Breast epithelium (tissue), 4 donors: ENCODE data around the gene GOLGA6D. TPM values are rescaled to one million over a fixed set of nuclear protein-coding genes. Genes with fewer than 3 reads are reported as not detected.
"Not testable (repeated sequence)": the region's sequence is repeated elsewhere in the genome, so short reads cannot be mapped to it uniquely, and the experiment has no call there.

Experiments
- DNase-seq, 2 donors: peaks; one replicate each; pipeline ENCODE4 v3.0.0-alpha.2; 2019; ENCODE audit warnings: low spot score in 2 of 2
- H3K27ac ChIP-seq, 2 donors: fragments of 200-600 bp; sonication (generic) in 1 of 2; one replicate each; pipeline ENCODE4 v1.5.1; 2016 to 2019; ENCODE audit warnings: mild to moderate bottlenecking in 1 of 2
- H3K27me3 ChIP-seq, 2 donors: fragments of 200-600 bp; sonication (generic) in 1 of 2; one replicate each; pipeline versions ENCODE4 v1.5.1 to v1.6.0; 2017 to 2019; ENCODE audit warnings: control low read depth in 1 of 2, mild to moderate bottlenecking in 1 of 2
- H3K36me3 ChIP-seq: fragments of 200-600 bp; one replicate; pipeline ENCODE4 v1.5.1; 2019
- H3K4me1 ChIP-seq, 2 donors: fragments of 200-600 bp; sonication (generic); one replicate each; pipeline ENCODE4 v1.5.1; 2016 to 2019; ENCODE audit warnings: control low read depth in 1 of 2
- H3K4me3 ChIP-seq, 3 donors: fragments of 200-600 bp; sonication (generic); 1 replicate in 2 of 3; 2 replicates in 1 of 3; pipeline ENCODE4 v1.5.1; 2016 to 2019; ENCODE audit warnings: mild to moderate bottlenecking in 3 of 3, moderate library complexity in 2 of 3
- H3K9me3 ChIP-seq, 2 donors: fragments of 200-600 bp; sonication (generic) in 1 of 2; one replicate each; pipeline ENCODE4 v1.5.1; 2016 to 2019; ENCODE audit warnings: control low read depth in 1 of 2
- POLR2A ChIP-seq: fragments of 450-650 bp; IDR thresholded peaks from one replicate; pipeline ENCODE4 v1.6.1; 2016; ENCODE audit warnings: antibody characterized with exemption, mild to moderate bottlenecking, moderate library complexity
- POLR2AphosphoS5 ChIP-seq, 3 donors: sonication (generic); formaldehyde crosslinking; IDR thresholded peaks; one replicate each; pipeline ENCODE4 v1.6.1; 2017; ENCODE audit warnings: antibody characterized with exemption in 3 of 3
- intact Hi-C: fragments of 100-400 bp; cut with DNase I; formaldehyde crosslinking; loops from one replicate; pipeline ENCODE4 v1.15.1; 2023; ENCODE audit warnings: low total_unique reads
- total RNA-seq, 3 donors: library from RNA; depleted of rRNA; stranded (reverse); fragments of >200 nt; gene quantifications; one replicate each; pipeline ENCODE4 v1.1.0, GENCODE V29; 2016
- TF ChIP-seq, protein P1 (sequence below), 3 donors: fragments of 450-650 bp; IDR thresholded peaks; one replicate each; pipeline ENCODE4 v1.5.1; 2016 to 2017; ENCODE audit warnings: antibody characterized with exemption in 3 of 3, mild to moderate bottlenecking in 3 of 3, moderate library complexity in 3 of 3

GOLGA6D gene, protein sequence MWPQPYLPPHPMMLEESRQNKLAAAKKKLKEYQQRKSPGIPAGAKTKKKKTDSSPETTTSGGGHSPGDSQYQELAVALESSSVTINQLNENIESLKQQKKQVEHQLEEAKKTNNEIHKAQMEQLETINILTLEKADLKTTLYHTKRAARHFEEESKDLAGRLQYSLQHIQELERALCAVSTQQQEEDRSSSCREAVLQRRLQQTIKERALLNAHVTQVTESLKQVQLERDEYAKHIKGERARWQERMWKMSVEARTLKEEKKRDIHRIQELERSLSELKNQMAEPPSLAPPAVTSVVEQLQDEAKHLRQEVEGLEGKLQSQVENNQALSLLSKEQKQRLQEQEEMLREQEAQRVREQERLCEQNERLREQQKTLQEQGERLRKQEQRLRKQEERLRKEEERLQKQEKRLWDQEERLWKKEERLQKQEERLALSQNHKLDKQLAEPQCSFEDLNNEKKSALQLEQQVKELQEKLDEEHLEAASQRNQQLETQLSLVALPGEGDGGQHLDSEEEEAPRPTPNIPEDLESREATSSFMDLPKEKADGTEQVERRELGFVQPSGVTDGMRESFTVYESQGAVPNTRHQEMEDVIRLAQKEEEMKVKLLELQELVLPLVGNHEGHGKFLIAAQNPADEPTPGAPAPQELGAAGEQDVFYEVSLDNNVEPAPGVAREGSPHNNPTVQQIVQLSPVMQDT
- under 1 TPM in 1 of 3 donors, not detected in 2; 0.16 TPM for total RNA-seq

DNA sequence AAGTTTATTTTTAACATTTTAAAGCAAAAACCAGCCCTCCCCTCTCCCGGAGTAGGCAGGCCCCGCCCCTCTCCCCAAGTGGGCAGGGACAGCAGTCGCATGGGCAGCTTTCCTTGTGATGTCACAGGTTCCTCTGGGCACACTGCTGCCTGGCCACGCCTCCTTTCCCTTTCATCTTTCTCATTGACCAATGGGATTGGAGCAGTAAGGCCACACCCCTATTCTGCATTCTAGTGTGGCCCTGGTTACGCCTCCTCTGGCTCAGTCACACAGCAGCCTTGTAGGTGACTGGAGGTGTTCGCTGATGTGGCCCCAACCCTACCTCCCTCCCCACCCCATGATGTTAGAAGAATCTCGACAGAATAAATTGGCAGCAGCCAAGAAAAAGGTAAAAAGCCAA is at the start of gene GOLGA6D:
Gene GOLGA6D, plus strand, starts transcription at position 264 of the 400 bp plus-strand sequence. Its CDS starts 41 bp downstream, at position 305.
- intact Hi-C loops, H3K4me3 ChIP-seq, H3K9me3 ChIP-seq, H3K27ac ChIP-seq, H3K27me3 ChIP-seq, H3K36me3 ChIP-seq, DNase-seq, H3K4me1 ChIP-seq: not testable (repeated sequence)

DNA sequence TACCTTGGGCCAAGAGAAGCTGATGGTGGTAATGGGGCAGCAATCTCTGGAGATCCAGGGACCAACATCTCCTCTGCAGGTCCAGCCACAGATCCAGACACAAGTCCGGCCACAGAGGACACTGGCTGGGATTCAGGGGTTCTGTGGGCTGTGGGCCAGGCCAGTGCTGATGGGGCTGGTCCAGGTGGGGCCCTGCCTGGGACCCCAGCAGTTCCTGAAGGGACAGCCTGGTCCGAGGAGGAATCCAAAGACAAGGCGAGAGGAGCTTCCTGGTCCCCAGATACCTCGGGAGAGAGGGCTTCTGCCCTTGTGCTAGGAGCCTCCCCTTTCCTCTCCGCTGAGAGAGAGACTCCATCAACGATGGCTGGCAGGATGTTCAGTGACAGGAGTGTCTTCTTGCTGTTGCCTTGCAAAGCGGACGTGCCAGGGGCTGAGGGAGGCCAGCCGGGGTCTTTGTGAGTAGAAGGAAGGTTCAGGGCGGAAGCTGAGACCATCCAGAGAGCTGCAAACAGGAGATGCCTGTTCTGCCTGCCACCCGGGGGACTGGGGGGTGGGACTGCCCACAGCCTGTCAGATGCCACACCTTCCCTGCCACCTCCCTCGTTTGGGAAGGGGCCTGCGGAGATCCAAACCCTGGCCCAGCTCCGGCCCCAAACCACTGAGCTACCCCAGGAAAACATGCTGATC is 49.0 kb upstream of the GOLGA6D start:
- peak in 1 of 2 donors; percentile 43 for DNase-seq
- H3K36me3 ChIP-seq, result no peaks in the 10 kb centered on the region
- no peaks in the 10 kb centered on the region for H3K9me3 ChIP-seq
- H3K4me1 ChIP-seq, result no peaks in the 10 kb centered on the region
- intact Hi-C loops, result no loop called here
- H3K27me3 ChIP-seq, result peaks cover 0 to 16% of the 10 kb centered on the region in 2 donors
- TF ChIP-seq POLR2A (no peak), POLR2AphosphoS5 (IDR thresholded peaks at IDR 0.05) (no peak)
- TF ChIP-seq, protein P1, sequence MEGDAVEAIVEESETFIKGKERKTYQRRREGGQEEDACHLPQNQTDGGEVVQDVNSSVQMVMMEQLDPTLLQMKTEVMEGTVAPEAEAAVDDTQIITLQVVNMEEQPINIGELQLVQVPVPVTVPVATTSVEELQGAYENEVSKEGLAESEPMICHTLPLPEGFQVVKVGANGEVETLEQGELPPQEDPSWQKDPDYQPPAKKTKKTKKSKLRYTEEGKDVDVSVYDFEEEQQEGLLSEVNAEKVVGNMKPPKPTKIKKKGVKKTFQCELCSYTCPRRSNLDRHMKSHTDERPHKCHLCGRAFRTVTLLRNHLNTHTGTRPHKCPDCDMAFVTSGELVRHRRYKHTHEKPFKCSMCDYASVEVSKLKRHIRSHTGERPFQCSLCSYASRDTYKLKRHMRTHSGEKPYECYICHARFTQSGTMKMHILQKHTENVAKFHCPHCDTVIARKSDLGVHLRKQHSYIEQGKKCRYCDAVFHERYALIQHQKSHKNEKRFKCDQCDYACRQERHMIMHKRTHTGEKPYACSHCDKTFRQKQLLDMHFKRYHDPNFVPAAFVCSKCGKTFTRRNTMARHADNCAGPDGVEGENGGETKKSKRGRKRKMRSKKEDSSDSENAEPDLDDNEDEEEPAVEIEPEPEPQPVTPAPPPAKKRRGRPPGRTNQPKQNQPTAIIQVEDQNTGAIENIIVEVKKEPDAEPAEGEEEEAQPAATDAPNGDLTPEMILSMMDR (IDR thresholded peaks at IDR 0.05), result no peak
- no peak overlapping the region for H3K4me3 ChIP-seq
- H3K27ac ChIP-seq, result no peak overlapping the region

DNA sequence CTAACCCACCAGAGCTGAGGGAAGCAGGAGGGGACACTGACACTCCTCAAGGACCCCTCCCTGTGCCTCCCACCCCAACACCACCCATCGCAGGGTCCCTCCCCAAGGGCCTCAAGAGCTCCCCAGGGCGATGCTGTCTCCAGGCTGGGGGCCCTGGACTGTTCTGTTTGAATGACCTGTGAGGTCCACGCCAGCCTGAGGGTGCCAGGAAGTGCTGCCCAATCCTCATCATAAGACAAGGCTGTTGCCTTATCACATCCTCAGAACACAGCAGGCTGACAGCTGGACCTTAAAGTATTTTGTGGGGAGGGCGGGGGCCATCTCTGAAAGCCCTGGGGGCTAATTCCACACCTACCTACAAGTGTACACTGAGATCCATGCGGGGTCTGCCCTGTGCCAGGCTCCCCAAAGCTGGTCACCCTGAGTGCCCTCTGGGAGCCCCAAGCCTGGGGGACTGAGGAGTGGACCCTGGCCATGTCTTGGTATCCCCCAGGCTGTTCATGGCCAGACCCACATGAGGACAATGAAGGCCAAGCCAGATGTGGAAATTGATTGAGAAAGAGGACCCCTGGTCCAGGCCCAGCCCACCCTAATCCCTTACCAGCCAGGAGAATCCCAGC is 48.3 kb upstream of the GOLGA6D start:
- TF ChIP-seq POLR2A (no peak), POLR2AphosphoS5 (IDR thresholded peaks at IDR 0.05) (no peak)
- TF ChIP-seq, protein P1 (IDR thresholded peaks at IDR 0.05), result no peak
- peak in 1 of 2 donors; percentile 36 for DNase-seq
- intact Hi-C loops, result no loop called here

DNA sequence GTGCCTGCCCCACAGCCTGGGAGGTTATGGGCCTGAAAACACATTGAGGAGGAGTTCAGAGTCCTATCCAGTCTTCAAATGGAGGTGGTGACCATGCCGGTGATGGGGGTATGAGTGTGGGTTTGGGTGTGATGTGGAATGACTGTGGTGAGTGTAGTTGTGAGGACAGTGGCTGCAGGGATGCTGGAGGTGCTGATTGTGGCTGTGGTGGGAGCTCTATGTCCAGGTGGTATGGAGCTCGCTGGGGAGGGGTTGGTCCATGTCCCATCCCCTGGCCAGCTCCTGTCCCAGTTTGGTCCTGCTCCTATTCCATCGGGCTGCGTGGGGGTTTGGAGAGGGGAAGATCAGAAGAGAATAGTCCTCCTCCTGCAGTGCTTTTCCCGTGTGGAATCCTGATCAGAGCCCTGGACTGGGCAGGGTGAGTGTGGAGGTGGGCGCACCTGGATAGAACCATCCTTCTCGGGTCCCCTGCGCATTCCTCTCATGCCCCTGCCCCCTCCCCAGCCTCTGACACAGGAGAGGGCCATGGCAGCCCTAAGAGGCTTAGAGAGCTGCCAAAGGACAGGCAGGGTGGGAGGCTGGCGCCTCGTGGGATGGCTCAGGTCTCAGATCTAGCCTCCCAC is 47.5 kb upstream of the GOLGA6D start:
- peaks cover 0 to 10% of the 10 kb centered on the region in 2 donors for H3K27me3 ChIP-seq
- intact Hi-C loops, result no loop called here
- H3K4me3 ChIP-seq, result no peak overlapping the region
- TF ChIP-seq, protein P1 (IDR thresholded peaks at IDR 0.05), result no peak
- TF ChIP-seq POLR2A (no peak), POLR2AphosphoS5 (IDR thresholded peaks at IDR 0.05) (no peak)
- no peaks in the 10 kb centered on the region for H3K36me3 ChIP-seq
- no peak overlapping the region for H3K27ac ChIP-seq
- no peaks in the 10 kb centered on the region for H3K4me1 ChIP-seq
- H3K9me3 ChIP-seq, result no peaks in the 10 kb centered on the region
- DNase-seq, result peak in 1 of 2 donors; percentile 15

More for the DNA sequence above, 48.3 kb upstream of the GOLGA6D start:
- Histone ChIP-seq H3K27ac (no peak overlapping the region), H3K4me3 (no peak overlapping the region), H3K27me3 (peaks cover 0 to 10% of the 10 kb centered on the region in 2 donors), H3K4me1 (no peaks in the 10 kb centered on the region), H3K36me3 (no peaks in the 10 kb centered on the region), H3K9me3 (no peaks in the 10 kb centered on the region)
